GM19239 (cell line): ENCODE results near the gene VPS35.
"Not testable (repeated sequence)": the region's sequence is repeated elsewhere in the genome, so short reads cannot be mapped to it uniquely, and the experiment has no call there.

Source experiments
- DNase-seq: peaks from one replicate; pipeline ENCODE4 v3.0.0; 2011; ENCODE audit warnings: low spot score; ENCODE audit not compliant: insufficient read length
- FAIRE-seq: peaks from 2 replicates; lab custom pipeline; 2011; peaks lifted over from hg19 to GRCh38; lab: Jason Lieb, UNC

Gene VPS35

GRCh38 chr16:46681867-46682266 is 7.1 kb downstream of the VPS35 start:
- not testable (repeated sequence) for DNase-seq
- FAIRE-seq = peak; percentile 35

- not testable (repeated sequence) for DNase-seq, FAIRE-seq
These were observed 11.0 kb downstream of the VPS35 start for GRCh38 chr16:46677943-46678342.

- DNase-seq = no peak
- peak; percentile 76 for FAIRE-seq
These were observed 15.5 kb downstream of the VPS35 start for GRCh38 chr16:46673320-46674013.

GRCh38 chr16:46662123-46662522 is 26.9 kb downstream of the VPS35 start:
- no peak for DNase-seq
- FAIRE-seq = no peak

- peak; percentile 72 for DNase-seq
- peak; percentile 95 for FAIRE-seq
These were observed 30.1 kb downstream of the VPS35 start for GRCh38 chr16:46658925-46659324.

GRCh38 chr16:46651305-46651704 is 37.7 kb downstream of the VPS35 start:
- FAIRE-seq = no peak
- no peak for DNase-seq

GRCh38 chr16:46650254-46650623 is 38.7 kb downstream of the VPS35 start:
- FAIRE-seq = no peak
- no peak for DNase-seq

- no peak for FAIRE-seq
- DNase-seq = no peak
These were observed 39.3 kb downstream of the VPS35 start for GRCh38 chr16:46649588-46650253.

GRCh38 chr16:46648656-46649055 is 40.3 kb downstream of the VPS35 start:
- FAIRE-seq (no peak), DNase-seq (no peak)

- FAIRE-seq (no peak), DNase-seq (no peak)
These were observed 49.7 kb downstream of the VPS35 start for GRCh38 chr16:46638947-46639925.

- DNase-seq = no peak
- FAIRE-seq = no peak
These were observed 55.9 kb downstream of the VPS35 start for GRCh38 chr16:46632778-46633733.

GRCh38 chr16:46629331-46630219 is 59.4 kb downstream of the VPS35 start:
- DNase-seq (no peak), FAIRE-seq (no peak)

GRCh38 chr16:46627746-46628145 is 61.2 kb downstream of the VPS35 start:
- no peak for FAIRE-seq
- DNase-seq = no peak

GRCh38 chr16:46626681-46627080 is 62.3 kb downstream of the VPS35 start:
- not testable (repeated sequence) for DNase-seq, FAIRE-seq

- not testable (repeated sequence) for DNase-seq, FAIRE-seq
These were observed 64.1 kb downstream of the VPS35 start for GRCh38 chr16:46624862-46625261.

- FAIRE-seq, DNase-seq: not testable (repeated sequence)
These were observed 65.3 kb downstream of the VPS35 start for GRCh38 chr16:46623707-46624106.

- not testable (repeated sequence) for FAIRE-seq, DNase-seq
These were observed 65.7 kb downstream of the VPS35 start for GRCh38 chr16:46623246-46623645.

- FAIRE-seq (no peak), DNase-seq (no peak)
These were observed 66.9 kb downstream of the VPS35 start for GRCh38 chr16:46621934-46622676.
